K562 (cell line): ENCODE results near the gene MAPKAPK3.

Source experiments
- ATF1 ChIP-seq, 2 experiments: fragments of 450-650 bp in 1 of 2; IDR thresholded peaks; 2 replicates each; pipeline ENCODE4 v1.6.1; 2016; ENCODE audit warnings: missing compliant biosample characterization in 1 of 2, missing genetic modification characterization in 1 of 2
- ESRRA ChIP-seq: fragments of 450-650 bp; IDR thresholded peaks from 2 replicates; pipeline ENCODE4 v1.6.1; 2014; ENCODE audit warnings: low read depth, mild to moderate bottlenecking, moderate library complexity, borderline replicate concordance
- ZNF274 ChIP-seq: IDR thresholded peaks from 2 replicates; pipeline ENCODE4 v1.6.1; 2011; ENCODE audit warnings: low read depth, mild to moderate bottlenecking, low read length, moderate library complexity, borderline replicate concordance
- TF ChIP-seq, protein P1 (sequence below), 2 experiments: IDR thresholded peaks; 2 replicates each; pipeline ENCODE4 v1.6.1; 2011; ENCODE audit warnings: borderline replicate concordance in 1 of 2, control low read depth in 1 of 2, low read depth in 1 of 2, low read length in 1 of 2, mild to moderate bottlenecking in 1 of 2, mixed read lengths in 1 of 2, moderate library complexity in 1 of 2; ENCODE audit not compliant: insufficient read depth in 1 of 2, insufficient read length in 1 of 2, poor library complexity in 1 of 2, severe bottlenecking in 1 of 2; ENCODE audit errors: extremely low read depth in 1 of 2

DNA sequence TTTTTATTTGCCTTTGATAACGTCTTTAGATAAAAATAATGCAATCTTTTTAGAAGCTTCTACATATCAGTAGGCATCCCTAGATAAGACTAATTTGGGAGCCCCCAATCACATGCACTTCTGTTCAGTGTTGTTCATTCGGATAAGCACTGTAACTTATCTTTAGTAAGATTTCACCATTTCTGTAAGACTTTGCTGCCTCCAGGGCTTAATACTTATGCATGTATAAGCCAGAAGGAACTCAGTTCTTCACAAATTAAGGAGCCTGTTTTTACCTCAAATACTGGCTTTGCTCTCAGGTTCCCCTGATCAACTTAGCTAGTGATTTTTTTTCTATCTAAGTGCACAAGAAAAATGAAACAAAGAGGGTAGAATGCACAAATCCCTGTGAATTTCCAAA is 78.1 kb downstream of the MAPKAPK3 start:
- TF ChIP-seq, protein P1, sequence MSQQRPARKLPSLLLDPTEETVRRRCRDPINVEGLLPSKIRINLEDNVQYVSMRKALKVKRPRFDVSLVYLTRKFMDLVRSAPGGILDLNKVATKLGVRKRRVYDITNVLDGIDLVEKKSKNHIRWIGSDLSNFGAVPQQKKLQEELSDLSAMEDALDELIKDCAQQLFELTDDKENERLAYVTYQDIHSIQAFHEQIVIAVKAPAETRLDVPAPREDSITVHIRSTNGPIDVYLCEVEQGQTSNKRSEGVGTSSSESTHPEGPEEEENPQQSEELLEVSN (IDR thresholded peaks at IDR 0.05; ENCODE audit: borderline replicate concordance in 1 of 2, extremely low read depth in 1 of 2, insufficient read depth in 1 of 2, insufficient read length in 1 of 2, low read depth in 1 of 2, low read length in 1 of 2, poor library complexity in 1 of 2, severe bottlenecking in 1 of 2) = no peak
- TF ChIP-seq ZNF274 = no peak
- TF ChIP-seq ESRRA = no peak
- TF ChIP-seq ATF1 (CRISPR knock-in tag; IDR thresholded peaks at IDR 0.05) = no peak
- no peak for TF ChIP-seq ATF1 (tag; IDR thresholded peaks at IDR 0.05)
